Suppressor macrophage treated with lipopolysaccharide for 1 hour (primary cell): ENCODE results near the gene NOTCH1.
"Not testable (repeated sequence)": the region's sequence is repeated elsewhere in the genome, so short reads cannot be mapped to it uniquely, and the experiment has no call there.

ENCODE experiments used
- DNase-seq, 3 donors: peaks; one replicate each; pipeline ENCODE4 v3.0.0-alpha.2; 2020 to 2022

NOTCH1 gene

GRCh38 chr9:136563646-136564325, 17.9 kb upstream of the NOTCH1 start:
- peak; percentile 89 to 93 (median 89) for DNase-seq

GRCh38 chr9:136562746-136563495, 17.1 kb upstream of the NOTCH1 start:
- DNase-seq: peak; percentile 61 to 83 (median 65)

- DNase-seq: no peak
Observed at GRCh38 chr9:136561779-136562178, 15.9 kb upstream of the NOTCH1 start.

GRCh38 chr9:136560586-136560985, 14.7 kb upstream of the NOTCH1 start:
- peak; percentile 62 to 66 (median 64) for DNase-seq

- DNase-seq: not testable (repeated sequence)
Observed at GRCh38 chr9:136559371-136559770, 13.5 kb upstream of the NOTCH1 start.

GRCh38 chr9:136558846-136559245, 13.0 kb upstream of the NOTCH1 start:
- peak; percentile 55 to 69 (median 62) for DNase-seq

GRCh38 chr9:136558373-136558772, 12.5 kb upstream of the NOTCH1 start:
- DNase-seq: peak; percentile 69 to 79 (median 77)

- DNase-seq: no peak
Observed at GRCh38 chr9:136557036-136557435, 11.2 kb upstream of the NOTCH1 start.

- no peak for DNase-seq
Observed at GRCh38 chr9:136556166-136556565, 10.3 kb upstream of the NOTCH1 start.

GRCh38 chr9:136554870-136555269, 9.0 kb upstream of the NOTCH1 start:
- DNase-seq: no peak

- DNase-seq: no peak
Observed at GRCh38 chr9:136553581-136553980, 7.7 kb upstream of the NOTCH1 start.

GRCh38 chr9:136552117-136552703, 6.4 kb upstream of the NOTCH1 start:
- DNase-seq: peak; percentile 68 to 82 (median 76)

GRCh38 chr9:136551401-136552116, 5.7 kb upstream of the NOTCH1 start:
- peak; percentile 73 to 88 (median 74) for DNase-seq

GRCh38 chr9:136550439-136551289, 4.8 kb upstream of the NOTCH1 start:
- no peak for DNase-seq

GRCh38 chr9:136549010-136549980, 3.4 kb upstream of the NOTCH1 start:
- DNase-seq: no peak

- no peak for DNase-seq
Observed at GRCh38 chr9:136547508-136548215, 1.8 kb upstream of the NOTCH1 start.

GRCh38 chr9:136546697-136547501, 1.1 kb upstream of the NOTCH1 start:
- peak; percentile 46 to 67 (median 56) for DNase-seq

- no peak for DNase-seq
Observed at GRCh38 chr9:136545692-136545964, 220 bp downstream of the NOTCH1 start.

- peak; percentile 47 to 68 (median 48) for DNase-seq
Observed at GRCh38 chr9:136544964-136545691, 720 bp downstream of the NOTCH1 start.
